GM21528 (cell line): ENCODE measurements around the gene STK32B.
"Not testable (repeated sequence)": the region's sequence is repeated elsewhere in the genome, so short reads cannot be mapped to it uniquely, and the experiment has no call there.

Source experiments
- ATAC-seq: cut with Tn5 transposase; IDR thresholded peaks from one replicate; pipeline ENCODE4 v1.9.1; 2021; ENCODE audit warnings: mild to moderate bottlenecking, moderate library complexity; ENCODE audit not compliant: unreplicated experiment, low FRiP score

STK32B gene

DNA sequence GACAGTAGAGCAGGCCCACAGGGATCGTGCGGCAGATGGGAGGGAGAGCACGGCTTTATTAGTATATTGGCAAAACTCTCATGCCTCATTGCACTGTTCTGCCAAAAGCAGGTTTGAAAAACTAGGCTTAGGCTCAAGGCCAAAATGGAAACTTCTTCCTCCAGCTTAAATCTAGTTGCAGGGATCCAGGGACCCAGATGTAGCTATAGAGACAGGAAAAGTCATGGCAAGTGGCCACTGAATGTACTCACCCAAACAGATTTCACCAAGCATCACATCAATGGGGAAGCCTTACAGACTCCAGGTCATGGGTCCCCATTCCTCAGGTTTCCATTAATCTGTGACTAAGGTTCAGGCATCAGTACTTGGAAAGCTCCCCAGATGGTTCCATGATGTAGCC lies 149.2 kb downstream of the STK32B start:
- no peak for ATAC-seq

DNA sequence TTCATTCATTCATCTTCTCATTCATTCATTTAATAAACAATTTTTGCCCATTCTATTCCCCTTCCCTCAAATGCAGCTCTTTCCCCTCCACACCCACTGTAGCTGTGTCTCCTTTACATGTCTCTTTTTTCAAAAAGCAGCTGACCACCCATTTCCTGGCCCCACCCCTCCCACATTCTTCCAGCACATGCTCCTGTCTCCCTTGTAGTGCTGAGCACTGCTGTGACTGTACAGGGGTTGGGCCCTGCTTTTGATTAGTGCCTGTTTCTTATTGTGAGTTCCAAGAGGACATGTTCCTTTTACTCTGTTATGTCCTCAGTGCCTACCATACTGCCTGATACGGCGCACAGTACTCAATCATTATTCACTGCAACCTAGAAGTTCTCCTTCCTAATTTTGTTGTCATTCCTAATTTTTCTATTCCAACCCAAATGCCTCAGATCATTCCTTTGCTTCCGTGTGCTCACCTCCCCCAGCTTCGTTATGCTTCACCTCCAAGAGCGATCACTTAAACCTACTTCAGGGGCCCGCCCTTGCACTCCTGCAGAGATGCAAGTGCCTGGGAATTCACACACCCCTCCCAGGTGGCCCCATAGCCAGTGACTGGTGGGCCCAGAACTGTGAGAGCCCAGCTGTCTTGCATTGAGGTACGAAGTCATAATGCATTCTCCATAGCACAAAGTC lies 152.2 kb downstream of the STK32B start:
- no peak for ATAC-seq

DNA sequence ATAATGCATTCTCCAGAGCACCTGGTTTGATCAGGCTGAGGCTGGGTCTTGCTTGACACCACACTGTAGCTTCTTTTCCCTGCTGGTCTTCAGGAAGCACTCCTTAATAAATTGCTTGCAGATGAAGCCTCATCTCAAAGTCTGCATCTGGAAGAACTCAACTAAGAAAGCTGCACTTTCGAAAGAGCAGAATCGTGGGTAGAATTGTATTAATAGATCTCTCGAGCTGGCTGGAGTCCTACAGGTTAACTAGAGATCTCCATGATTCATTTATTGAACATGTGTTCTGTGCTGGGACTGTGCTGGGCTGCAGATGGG lies 152.7 kb downstream of the STK32B start:
- ATAC-seq, result no peak

DNA sequence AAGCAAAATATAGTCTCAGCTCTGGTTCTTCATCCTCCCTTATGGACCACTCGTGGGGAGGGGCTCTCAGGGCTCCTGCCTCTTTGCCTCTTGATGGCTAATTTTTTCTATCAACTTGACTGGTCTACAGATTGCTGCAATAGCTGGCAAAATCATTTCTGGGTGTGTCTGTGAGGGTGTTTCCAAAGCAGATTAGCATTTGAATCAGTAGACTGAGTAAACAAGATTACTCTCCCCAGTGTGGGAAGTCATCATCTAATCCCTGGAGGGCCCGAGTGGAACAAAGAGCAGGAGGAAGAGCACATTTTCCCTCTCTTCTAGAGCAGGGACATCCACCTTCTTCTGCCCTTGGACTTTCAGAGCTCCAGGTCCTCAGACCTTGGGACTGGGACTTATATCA lies 153.5 kb downstream of the STK32B start:
- no peak for ATAC-seq

DNA sequence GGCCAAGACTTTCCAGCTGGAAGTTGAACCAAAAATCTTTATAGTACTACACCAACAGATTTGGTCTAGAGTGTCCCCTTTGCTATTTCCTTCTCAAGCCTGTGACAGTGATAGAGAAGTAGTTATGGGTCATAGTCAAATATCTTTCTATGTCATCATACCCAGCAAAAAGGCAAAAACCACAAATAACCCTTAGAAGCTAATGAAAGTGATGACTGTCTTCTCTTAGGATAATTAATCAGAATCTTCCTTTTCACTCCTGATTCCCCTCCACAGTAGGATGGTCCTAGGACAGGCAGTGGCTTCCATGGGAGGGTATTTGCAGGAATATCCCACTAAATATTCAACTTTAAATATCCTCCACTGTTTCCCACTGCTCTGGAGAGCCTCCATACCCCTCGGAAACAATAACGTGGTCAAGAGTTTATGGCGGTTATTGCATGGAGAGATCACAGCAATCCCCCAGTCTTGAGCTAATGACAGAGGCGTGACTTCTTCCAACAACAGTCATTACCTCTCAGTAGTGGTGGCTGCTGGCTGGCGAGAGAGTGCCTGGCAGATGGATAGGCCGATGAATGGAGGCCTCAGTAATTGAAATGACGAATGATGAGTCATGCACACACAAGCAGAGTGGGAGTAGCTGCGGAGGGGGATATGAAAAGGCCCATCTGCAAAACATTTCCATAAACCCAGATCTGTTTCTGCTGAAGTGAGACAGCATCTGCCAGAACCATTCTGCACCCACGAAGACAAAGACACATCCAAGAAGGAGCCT lies 154.9 kb downstream of the STK32B start:
- no peak for ATAC-seq

DNA sequence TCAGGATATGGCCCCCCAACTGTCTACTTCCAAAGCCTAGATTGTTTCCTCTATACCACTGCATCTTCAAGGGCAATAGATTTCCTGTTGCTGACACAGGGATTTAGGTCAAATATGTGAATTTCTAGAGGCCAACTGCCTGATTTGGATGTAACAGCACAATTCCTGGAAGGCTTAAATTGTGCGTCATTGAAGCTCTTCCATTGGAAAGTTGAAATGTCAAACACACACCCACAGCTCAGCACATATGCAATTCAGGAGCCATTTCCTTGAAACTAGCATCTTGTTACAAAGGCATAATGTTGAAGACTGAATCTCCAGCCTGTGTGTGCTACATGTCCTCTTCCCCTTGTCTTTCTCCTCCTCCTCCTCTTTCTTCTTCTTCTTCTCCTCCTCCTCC lies 158.6 kb downstream of the STK32B start:
- no peak for ATAC-seq

DNA sequence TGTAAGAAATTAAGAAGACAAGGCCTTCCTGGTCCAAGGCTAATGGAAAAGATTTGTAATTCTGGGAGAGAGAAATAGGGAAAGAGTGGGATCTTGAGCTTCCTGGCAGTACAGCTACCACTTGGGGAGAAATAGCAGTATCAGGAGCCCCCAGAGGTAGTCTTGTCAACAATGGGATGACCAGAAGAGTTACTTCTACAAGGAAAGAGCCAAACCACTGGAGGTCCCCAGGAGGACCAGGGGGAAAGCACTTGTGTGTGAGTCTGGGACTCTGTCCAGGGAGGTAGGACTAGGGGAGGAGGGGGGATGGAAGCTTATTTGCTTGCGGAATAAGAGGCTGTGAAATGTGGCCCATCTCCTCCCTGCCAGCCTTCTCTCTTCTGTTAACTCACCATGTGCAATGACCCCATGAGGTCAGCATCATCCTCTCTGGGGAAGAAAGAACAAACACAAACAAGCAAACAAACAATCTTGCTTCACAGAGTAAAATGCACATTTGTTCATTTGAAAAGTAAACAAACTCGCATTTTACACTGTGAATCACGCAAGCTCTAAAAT lies 160.1 kb downstream of the STK32B start:
- ATAC-seq, result no peak

DNA sequence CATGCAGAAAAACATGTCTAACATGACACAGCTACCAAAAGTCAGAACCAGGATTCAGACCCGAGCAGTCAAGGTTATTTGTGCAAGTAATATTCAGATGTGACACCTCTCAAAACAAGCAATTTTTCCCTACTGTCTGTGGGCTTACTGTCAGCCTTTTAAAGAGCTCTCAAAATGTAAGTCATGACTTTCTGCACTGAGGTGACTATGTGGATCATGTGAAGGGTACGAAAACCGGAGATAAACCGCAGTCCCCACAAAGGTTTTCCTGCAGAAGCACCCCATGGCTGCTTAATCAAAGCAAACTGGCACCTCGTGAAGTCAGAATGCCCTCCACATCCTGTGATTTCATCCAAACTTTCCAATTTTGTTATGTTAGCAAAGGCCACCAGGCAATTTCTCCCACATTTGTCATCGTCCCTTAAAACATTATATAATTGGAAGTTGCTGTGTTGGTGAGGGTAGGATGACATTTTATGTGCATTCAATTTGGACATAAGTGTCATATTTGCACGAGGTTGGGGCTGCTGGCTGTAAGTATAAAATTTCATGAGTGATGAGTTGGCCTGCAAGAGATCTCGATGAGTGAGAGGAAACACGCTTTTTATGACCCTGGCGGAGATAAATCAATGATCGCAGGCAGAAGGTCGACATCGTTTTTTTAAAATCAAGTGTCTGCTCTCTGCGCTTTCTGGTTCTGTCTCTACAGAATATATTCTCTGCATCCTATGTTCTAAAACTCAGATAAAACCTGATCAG lies 161.2 kb downstream of the STK32B start:
- ATAC-seq, result no peak

DNA sequence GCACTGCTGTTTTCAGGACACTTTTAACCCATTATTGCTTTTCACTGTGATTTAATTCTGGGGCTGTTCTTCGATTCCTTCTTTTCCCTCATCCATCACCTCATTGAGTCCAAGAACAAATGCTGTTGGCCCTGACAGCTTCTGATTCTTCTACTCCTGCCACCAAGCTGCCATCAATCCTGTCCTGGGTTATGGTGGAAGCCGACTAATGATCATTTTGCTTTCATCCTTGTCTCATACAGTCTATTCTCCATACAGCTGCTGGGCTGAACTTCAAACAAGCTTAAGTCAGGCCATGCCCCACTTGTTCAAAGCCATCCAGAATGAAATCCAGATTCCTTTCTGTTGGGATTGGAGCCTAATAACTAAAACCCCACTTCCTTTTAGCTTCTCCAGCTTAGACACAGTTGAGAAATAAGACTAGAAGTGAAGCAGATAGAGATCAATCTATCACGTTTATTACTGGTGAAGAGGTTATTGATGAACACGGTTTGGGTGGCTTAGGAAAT lies 161.9 kb downstream of the STK32B start:
- no peak for ATAC-seq

DNA sequence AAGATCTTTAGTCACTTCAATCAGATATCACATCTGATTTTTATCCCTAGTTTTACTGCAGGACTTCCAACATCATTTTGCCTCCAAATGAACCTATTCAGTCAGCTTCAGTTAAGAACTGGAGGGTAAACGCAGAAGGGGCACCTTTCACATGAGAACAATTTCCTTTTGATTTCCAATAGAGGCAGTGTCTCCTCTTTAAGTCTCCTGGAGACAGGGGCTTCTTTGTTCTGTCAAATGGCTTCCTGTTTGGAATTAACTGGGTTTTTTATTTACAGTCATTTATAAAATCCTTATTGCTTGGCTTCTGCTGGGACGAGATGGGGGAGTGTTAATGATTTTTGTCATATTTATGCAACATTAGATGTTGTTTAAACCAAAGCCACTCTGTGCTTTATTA lies 164.0 kb downstream of the STK32B start:
- no peak for ATAC-seq

DNA sequence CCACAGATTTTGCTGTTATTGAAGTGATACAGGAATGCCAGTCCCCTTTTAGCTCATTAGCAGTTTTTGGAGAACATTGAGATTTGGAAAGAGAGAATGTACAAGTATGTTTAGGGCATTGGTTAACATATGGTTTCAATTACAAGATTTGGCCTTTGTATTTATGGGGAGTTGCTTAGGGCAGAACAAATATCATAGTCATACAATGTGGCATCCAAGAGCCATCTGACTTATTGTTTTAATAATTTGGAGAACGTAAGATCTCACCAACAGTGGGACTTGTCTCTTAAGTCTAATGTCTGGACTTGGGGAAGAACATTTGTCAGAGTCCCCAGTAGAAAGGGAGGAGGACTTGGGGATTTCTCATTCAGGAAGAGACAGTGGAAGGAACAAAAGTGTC lies 166.1 kb downstream of the STK32B start:
- ATAC-seq, result no peak

DNA sequence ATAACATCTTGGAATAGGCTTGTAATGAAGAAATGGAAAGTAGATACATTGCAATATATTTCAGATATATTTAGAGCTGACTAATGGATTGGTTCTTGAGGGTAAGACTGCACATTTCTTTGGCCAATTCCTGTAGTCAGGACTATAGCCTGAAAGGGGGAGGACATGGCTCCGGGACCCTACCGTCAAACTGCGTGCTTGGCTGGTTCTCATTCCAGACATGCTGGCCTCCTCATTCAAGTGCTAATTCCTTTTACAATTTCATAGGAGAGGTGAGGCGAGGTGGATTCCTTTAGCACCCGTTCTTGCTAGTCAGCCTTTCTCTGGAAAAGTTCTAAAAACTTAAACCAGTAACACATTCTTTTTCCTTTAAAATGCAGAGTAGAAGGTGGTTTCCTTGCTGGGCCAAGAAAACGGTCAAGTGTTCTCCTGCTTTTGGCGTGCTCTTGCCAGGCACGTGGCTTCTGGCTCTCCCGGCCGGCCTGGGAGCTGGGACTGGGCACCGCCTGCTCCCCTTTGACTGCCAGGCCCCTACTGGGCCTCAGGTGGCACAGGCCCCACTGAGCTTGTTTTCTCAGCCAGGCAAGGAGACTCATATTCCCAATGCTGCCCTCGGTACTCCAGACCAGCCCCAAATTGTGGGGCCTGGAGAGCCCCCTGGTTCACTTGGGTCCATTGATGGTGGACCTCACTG lies 167.2 kb downstream of the STK32B start:
- ATAC-seq, result no peak

DNA sequence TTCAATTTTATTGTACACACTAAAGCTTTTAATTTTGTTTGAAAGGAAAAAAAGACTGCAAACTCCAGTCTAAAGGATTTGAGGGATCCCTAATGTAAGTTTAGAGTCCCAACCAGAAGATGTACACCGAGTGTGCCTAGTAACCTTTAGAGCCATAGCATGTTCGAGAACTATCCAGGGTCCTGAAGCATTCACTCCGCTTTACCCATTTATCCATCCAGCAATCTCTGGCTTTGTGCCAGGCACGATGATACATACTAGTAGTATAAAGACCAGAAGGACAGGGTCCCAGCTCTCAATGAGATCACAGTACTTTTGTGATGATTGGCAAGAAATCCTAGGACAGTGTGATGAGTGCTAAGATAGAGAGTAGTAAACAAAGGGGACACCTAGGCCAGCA lies 168.7 kb downstream of the STK32B start:
- ATAC-seq, result no peak

DNA sequence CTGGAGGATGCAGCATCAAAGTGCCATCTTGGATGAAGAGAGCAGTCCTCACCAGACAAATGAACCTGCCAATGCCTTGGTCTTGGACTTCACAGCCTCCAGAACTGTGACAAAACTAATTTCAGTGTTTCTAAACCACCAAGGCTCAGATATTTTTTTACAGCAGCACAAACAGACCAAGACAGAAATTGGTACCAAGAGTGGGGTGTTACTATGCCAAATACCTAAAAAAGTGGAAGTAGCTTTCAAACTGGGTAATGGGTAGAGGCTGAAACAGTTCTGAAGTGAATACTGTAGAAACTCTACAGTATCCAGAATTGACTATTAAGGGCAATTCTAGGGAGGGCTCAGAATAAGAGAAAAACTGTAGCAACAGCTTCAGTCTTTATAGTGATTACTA lies 170.8 kb downstream of the STK32B start:
- ATAC-seq, result no peak

DNA sequence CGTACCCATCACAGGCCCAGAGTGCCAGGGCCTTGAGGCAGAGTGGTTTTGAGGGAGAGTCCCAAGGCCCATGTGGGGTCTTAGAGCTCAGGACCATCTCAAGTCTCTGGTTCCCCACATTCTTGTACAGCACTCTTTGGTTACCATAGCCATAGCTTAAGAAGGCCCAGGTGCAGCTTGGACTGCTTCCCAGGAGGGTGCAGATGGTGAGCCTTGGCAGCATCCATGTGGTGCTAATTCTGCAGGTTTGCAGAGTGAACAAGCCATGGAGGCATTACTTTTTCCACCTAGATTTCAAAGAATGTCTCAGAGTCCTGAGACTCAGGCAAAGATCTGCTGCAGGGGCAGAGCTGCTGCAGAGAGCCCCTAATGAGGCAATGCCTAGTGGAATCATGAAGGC lies 171.7 kb downstream of the STK32B start:
- ATAC-seq, result no peak

DNA sequence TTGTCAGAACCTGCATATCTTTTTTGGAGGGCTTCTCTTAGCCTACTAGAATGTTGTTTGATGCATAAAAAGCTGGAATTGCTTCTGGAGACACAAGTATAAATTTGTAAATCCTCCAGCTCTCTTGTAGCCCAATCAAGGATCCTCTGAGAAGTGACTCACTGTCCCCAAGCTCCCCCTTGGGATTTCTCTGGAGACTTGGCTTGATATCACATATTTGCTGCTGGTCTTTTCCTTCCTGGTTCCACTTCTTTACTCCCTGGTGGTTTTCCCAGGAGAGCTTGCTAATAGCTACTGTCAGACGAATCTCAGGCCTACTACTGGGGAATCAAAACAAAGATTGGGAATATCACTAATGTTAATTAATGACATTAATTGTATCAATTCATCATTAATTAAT lies 173.1 kb downstream of the STK32B start:
- ATAC-seq, result no peak

DNA sequence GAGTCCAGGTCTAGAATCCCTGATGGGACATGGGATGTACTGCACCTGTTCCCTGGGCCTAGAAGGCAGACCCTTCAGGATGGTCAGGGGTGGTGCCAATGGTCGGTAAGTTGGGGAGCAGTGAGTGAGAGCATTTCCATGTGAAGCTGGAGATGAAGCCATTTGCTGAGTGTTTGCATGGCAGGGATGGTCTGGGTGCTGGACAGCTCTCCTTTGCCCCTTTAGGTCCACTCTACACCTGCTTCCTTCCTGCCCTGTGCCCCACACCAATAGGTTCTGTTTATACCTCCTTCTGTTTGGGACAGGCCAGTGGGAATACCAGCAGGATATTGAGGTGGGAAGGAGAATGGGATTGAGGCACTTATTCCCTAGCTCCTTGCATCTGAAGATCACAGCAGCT lies 181.3 kb downstream of the STK32B start:
- no peak for ATAC-seq

DNA sequence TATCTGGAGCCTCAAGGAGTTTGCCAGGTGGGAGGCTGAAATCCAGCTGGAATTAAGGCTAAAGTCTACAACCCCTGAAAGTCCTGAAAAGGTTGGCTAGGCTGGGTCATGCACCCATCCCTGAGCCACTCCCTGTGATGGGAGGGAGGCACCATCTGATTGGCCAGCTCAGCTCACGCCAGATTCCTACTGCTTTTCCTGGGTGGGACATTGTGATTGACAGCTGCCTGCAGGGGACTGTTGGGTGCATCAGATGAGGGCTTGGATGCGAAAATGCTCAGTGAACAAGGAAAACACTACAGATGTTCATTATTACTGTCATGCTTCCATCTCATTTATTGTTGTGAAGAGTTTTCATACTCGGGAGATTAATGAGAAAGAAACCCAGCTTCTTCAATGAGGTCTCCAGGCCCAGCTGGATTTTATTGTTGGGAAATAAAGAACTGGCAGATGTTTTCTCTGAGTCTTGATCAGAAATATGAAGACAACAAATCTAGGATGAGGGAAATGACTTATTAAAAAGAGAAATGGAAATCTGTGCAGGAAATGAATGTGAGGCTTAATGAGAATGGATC lies 185.9 kb downstream of the STK32B start:
- no peak for ATAC-seq

DNA sequence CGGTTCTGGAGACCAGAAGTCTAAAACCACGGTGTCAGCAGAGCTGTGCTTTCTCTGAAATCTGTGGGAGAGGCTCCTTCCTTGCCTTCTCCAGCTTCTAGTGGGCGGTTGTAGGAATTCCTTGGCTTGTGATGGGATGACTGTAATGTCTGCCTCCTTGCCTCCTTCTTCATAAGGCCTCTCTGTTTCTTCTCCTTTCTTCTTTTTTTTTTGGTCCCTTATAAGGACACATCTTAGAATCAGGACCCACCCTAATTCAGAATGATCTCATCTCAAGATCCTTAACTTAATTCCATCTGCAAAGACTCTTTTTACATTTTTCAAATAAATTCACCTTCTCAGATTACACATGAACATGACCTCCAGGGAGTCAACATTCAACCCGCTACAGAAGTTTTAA lies 186.9 kb downstream of the STK32B start:
- ATAC-seq, result no peak

DNA sequence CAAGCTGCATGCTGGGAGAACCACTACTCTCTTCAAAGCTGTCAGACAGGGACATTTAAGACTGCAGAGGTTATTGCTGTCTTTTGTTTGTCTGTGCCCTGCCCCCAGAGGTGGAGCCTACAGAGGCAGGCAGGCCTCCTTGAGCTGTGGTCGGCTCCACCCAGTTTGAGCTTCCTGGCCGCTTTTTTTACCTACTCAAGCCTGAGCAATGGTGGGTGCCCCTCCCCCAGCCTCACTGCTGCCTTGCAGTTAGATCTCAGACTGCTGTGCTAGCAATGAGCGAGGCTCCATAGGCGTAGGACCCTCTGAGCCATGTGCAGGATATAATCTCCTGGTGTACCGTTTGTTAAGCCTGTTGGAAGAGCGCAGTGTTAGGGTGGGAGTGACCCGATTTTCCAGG lies 195.8 kb downstream of the STK32B start:
- not testable (repeated sequence) for ATAC-seq
